K562 (cell line): ENCODE results near the gene MMP17. TPM values are rescaled to one million over a fixed set of nuclear protein-coding genes. Genes with fewer than 3 reads are reported as not detected.

Source experiments
- NR0B1 ChIP-seq: fragments of 450-650 bp; IDR thresholded peaks from one replicate; pipeline ENCODE4 v1.6.1; 2018; ENCODE audit warnings: mild to moderate bottlenecking, moderate library complexity; ENCODE audit not compliant: partially characterized antibody
- REST ChIP-seq, 2 experiments: fragments of 450-650 bp; formaldehyde crosslinking in 1 of 2; IDR thresholded peaks; 2 replicates each; pipeline versions ENCODE4 v1.4.0 to v1.6.1; 2014 to 2020; ENCODE audit warnings: mild to moderate bottlenecking in 2 of 2, borderline replicate concordance in 1 of 2, low read depth in 1 of 2
- ZNF384 ChIP-seq: IDR thresholded peaks from 2 replicates; pipeline ENCODE4 v1.6.1; 2012; ENCODE audit warnings: low read depth, low read length, improper control_type of control experiment
- polyA plus RNA-seq, 8 experiments: library from polyadenylated mRNA; depleted of rRNA in 4 of 8; stranded (reverse) in 5 of 8; unstranded in 3 of 8; fragments of >200 nt; fragmentation: Nextera tagmentation in 2 of 8; fragmentation: Illumina TruSeq in 1 of 8; extraction: Ambion mirVana in 2 of 8; extraction: Trizol in 1 of 8; gene quantifications; 2 replicates each; pipeline versions ENCODE4 v1.2.1 to v1.2.3, GENCODE V29; 2011 to 2014; ENCODE audit warnings: inconsistent platforms in 1 of 8, missing spikeins in 1 of 8
- total RNA-seq, 7 experiments: library from RNA; depleted of rRNA in 6 of 7; stranded (reverse); fragments of >200 nt in 6 of 7; fragmentation: Illumina TruSeq in 2 of 7; extraction: Trizol in 2 of 7; gene quantifications; 2 replicates each; pipeline versions ENCODE4 v1.2.1 to v1.2.3, GENCODE V29; 2011 to 2021; ENCODE audit warnings: low replicate concordance in 1 of 7

The MMP17 gene
- total and polyA plus RNA-seq, 9 of the 15 experiments (the other 6 are each of a cell fraction or from before 2014, with no cell fraction given): 1.1 to 21.2 (median 17.1) TPM; not detected in 2

- TF ChIP-seq NR0B1 (no peak), REST (IDR thresholded peaks at IDR 0.05; ENCODE audit: borderline replicate concordance) (peak; percentile 56; the same call in 1 of the 2 replicates), REST (CRISPR knock-in tag; IDR thresholded peaks at IDR 0.05; ENCODE audit: low read depth) (no peak), ZNF384 (peak; percentile 82)
These were observed 8.0 kb downstream of the MMP17 start (continued) for GRCh38 chr12:131836193-131836592.
